ENCODE results near the gene RERE.
"Not testable (repeated sequence)": the region's sequence is repeated elsewhere in the genome, so short reads cannot be mapped to it uniquely, and the experiment has no call there.

Gene RERE

DNA sequence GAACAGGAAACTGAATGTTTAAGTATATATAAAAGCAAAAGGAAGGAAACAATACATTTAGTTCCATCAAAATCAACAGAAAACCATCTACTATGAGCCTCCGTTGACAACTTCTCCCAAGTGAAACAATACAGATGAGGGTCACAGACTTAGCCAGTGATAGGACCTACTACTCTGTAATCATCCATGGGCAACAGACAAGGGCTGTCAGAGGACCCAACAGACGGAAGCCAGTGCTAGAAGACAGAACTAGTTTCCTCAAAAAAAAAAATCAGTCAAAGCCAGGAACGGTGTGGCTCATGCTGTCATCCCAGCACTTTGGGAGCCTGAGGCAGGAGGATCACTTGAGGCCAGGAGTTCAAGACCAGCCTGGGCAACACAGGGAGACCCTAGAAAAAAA is 20.6 kb downstream of the RERE start:
- DNase-seq, result no peak

GRCh38 chr1:8794605-8795004 is 22.8 kb downstream of the RERE start:
- no peak for DNase-seq

DNA sequence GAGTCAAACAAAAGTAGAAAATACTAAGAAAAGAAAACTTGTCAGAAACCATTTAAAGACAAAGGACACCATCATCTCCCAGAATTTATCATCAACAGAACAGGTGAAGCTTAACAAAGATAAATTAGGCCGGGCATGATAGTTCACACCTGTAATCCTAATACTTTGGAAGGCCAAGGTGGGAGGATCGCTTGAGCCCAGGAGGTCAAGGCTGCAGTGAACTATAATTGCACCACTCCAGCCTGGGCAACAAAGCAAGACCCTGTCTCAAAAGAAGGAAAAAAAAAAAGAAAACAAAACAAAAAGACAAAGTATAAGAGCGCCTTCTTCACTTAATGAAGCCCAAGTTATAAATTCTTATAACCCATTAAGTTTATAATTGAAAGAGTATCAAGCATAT is 25.6 kb downstream of the RERE start:
- no peak for DNase-seq

- no peak for DNase-seq
Measured at GRCh38 chr1:8790987-8791386, 26.5 kb downstream of the RERE start.

DNA sequence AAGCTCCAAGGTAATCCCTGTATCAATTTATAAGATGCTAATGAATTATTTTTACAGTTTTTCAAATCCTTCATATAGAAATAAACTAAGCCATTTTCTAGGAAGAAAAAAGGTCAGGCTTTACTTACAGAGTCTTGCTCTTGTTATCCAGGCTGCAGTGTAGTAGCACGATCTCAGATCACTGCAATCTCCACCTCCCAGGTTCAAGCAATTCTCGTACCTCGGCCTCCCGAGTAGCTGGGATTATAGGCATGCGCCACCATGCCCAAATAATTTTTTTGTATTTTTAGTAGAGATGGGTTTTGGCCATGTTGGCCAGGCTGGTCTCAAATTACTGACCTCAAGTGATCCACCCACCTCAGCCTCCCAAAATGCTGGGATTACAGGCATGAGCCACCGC is 27.0 kb downstream of the RERE start:
- DNase-seq, result no peak

DNA sequence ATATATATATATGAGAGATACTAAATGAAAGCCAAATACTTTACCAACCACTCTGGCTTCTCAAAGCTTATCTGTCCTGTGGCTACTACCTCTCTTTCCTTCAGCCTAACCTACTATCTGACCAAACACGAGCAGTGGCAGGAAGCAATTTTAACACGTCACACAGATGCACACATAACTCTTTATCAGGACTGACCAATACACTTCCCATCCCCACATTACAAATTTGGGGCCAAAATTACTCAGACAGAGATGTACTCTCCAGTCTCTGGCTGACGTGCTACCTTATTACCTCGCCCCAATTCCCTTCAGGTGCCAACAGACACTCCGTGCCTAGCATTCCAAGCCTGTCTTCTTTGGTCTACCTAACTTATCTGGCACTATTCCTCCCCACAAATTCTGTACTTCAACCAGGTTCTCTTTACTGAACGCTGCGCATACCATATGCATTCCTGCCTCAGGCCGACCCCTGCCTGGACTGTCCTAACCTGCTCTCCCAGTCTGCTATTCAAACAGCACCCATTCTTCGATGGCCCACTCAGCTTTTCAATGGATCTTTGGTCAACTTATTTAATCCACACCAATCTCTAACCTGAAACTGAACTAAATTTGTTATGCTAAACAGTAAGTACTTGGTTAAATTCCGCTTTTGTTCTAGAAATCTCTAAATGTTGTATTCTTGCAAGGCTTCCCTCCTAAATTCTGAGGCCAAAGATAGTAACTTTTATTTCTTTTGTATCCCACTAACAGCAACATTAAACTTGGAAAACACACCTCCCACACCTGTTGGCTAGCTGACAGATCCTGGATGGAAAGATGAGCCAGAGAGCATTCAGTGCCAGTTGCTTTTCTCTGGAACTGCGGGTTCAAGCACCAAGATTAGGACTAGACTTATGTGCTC is 27.9 kb downstream of the RERE start:
- DNase-seq, result no peak

- DNase-seq, result no peak
Measured at GRCh38 chr1:8787218-8787617, 30.2 kb downstream of the RERE start.

DNA sequence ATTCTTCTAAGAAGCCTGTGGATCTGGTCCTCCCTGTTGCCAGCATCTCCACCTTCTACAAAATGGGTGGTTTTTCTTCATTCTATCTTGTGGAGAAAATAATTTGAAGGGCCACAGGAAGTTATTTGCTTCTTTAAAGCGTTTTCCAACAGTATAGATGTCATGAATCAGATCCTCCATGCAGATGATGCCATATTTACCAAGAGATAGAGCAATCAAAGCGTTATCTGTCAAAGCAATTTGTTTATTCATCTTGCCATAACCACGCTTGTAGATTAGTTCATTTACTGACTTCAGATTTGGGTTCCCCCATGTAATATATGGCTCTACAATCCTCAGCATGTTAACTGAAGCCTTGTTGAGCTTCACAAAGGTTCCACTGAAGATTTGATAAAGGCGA is 31.2 kb downstream of the RERE start:
- not testable (repeated sequence) for DNase-seq

GRCh38 chr1:8782955-8783354 is 34.5 kb downstream of the RERE start:
- no peak for DNase-seq

- no peak for DNase-seq
Measured at GRCh38 chr1:8782001-8782620, 35.3 kb downstream of the RERE start.

DNA sequence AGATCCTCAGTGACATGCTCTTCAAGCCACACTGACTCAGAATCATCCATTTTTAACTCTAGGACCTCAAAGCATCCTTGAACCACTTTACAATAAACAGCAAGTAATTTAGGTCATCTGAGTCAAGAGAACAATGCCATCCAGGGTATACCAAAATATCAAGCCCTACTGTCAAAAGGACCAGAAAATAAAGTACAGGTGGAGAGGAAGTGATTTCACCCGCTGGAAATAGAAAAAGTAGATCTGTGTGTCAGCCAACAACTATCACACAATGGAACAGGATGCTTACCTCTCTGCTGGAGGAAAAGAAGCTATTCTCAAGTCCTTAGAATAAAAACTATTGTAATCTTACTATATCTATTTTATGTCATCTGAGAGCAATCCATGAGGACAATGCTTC is 37.0 kb downstream of the RERE start:
- no peak for DNase-seq

DNA sequence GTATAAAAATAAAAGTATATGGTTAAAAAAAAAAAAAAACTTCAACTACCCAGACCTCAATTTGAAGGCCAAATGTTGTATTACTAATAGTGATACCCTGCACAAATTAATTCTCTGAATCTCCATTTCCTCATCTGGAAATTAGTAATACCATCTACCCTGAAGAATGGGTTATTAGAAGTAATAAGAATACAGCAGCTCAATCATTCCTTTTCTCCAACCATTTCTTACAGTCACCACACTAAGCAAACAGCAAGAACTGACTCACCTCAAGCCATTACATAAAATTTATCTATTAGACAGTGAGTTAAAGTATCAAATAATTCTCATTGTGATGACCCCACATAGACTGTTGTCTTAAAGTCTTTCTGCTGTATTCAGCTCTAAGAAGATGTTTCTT is 39.6 kb downstream of the RERE start:
- DNase-seq, result no peak

- DNase-seq, result no peak
Measured at GRCh38 chr1:8776104-8776503, 41.3 kb downstream of the RERE start.

GRCh38 chr1:8767006-8767405 is 50.4 kb downstream of the RERE start:
- DNase-seq, result no peak

GRCh38 chr1:8765198-8765597 is 52.2 kb downstream of the RERE start:
- DNase-seq, result no peak

DNA sequence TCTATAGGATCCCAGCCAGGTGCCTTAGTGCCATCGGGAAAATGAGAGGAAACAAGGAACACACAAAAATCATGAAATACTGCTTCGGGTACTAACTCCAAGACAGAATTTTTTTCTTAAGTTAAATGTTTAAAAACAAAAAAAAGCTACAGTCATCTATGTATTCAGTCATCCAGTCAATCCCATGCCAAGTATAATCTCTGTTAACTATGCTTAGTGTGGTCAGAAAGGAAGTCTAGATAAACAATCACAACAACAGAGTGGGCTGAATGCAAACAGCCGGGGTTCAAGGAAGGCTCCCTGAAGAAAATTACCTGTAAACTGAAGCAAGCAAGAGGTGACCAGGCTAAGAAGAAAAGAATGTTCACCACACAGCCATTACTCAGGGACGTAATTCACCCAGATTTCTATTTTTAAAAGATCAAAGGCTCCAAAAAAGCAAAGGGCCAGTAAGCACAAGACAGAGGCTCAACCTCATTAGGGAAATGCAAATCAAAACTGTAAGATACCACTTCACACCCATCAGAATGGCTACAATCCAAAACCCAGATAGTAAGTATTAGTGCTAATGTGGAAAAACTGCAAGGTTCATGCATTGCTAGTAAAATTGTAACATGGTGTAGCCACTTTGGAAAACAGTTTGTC is 53.0 kb downstream of the RERE start:
- DNase-seq, result no peak

DNA sequence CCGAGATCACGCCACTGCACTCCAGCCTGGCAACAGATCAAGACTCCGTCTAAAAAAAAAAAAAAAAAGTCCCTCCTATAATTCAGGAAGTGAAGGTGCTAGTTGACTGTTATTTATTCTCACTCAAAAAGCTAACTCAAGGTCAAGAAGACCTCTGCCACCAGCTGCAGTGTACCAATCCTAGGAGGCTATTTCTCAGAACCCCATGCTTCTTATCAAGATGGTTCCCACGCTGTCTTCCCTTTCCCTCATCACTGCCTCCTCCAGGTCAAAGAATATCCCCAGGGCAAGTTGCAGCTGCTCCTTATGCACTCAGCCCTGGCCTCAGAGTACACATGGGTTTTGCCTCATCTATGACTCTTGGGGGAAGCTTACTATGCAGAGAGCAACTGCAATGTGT is 53.6 kb downstream of the RERE start:
- no peak for DNase-seq

GRCh38 chr1:8754993-8755392 is 62.4 kb downstream of the RERE start:
- no peak for DNase-seq

DNA sequence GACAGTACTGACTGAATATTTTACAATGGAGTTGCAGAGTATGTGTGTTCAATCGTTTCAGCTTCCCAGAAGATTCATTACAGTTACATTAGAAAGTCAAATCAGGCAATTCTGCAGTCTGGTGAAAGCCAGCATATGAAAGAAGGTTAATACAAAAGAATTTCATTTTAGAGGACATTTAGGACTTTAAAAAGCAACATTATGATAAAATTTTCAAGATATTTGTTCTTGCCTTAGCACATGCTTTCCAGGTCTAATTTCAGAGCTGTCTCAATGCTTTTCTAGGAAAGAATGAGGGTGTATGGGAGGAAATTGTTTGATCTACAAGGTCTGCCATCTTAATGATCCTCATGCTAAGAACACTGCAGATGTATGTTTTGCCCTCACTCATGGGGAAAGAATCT is 63.2 kb downstream of the RERE start:
- no peak for DNase-seq

- no peak for DNase-seq
Measured at GRCh38 chr1:8753736-8754135, 63.7 kb downstream of the RERE start.

DNA sequence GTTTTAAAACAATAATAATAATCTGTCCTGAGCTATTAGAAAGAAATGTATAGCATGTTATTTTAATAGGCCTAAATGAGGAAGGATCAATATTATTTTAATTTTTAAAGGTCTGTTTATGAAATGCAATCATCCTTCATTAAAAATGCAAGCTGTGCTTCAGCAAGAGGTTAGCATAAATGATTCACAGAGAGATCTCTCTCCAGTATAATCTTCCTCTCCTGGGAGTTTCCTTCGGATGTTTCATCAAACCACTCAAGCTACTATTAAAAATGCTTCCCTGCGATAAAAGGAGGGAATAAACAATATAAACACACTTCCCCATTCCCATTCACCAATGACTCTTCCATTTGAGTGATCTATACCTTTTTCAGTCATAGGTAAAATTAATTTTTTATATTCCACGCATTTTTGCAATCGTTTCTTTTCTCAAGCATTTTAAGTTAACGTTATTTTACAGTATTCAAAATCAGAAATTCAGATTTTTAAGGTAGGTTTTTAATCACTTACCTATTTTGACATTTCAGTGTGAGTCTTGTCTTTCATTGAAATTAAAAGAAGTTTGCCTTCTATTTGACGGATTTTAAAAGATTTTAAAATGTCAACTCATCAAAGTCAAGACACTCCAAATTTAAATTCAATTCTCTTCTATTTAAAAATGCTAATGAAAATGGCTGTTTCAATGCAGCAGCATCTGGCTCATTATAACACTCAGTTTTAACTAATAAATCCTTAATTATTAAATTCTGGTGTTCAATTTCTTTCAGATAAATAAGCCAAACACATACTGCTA is 64.3 kb downstream of the RERE start:
- DNase-seq, result no peak

- no peak for DNase-seq
Measured at GRCh38 chr1:8752411-8752810, 65.0 kb downstream of the RERE start.

DNA sequence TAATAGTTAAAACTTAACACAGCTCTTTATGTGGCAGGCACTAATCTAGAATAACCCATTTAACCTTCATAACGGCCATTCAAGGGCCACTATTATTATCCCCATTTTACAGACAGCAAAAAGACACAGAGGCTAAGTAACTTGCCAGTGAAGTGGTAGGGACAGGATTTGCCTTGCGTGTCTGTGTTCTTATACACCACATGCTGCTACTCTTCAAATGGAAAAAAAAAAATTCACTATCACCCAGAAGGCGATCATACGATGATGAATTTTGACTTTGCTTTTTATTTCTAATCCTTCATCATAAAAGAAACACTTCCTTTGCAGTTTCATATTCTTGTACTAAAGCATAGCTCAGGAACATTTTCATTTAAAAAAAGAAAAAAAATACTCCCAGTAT is 65.5 kb downstream of the RERE start:
- DNase-seq, result no peak
